Progenitor cell of endocrine pancreas (in vitro differentiated cells): Measurements from ENCODE around the gene SPRY2. TPM values are rescaled to one million over a fixed set of nuclear protein-coding genes. Genes with fewer than 3 reads are reported as not detected.

Source experiments
- DNase-seq: peaks from one replicate; pipeline ENCODE4 v3.0.0; 2021; ENCODE audit warnings: low spot score; ENCODE audit not compliant: unreplicated experiment
- H3K27ac Mint-ChIP-seq: 2 replicates; pipeline ENCODE4 v1.8.0; 2021; ENCODE audit warnings: mild to moderate bottlenecking, moderate library complexity, mixed read lengths
- H3K27me3 Mint-ChIP-seq: 2 replicates; pipeline ENCODE4 v1.8.0; 2021; ENCODE audit warnings: mixed read lengths
- H3K36me3 Mint-ChIP-seq: 2 replicates; pipeline ENCODE4 v1.8.0; 2022; ENCODE audit warnings: mixed read lengths; ENCODE audit not compliant: insufficient read depth
- H3K4me1 Mint-ChIP-seq: 2 replicates; pipeline ENCODE4 v1.8.0; 2021; ENCODE audit warnings: low read depth, mixed read lengths
- H3K4me3 Mint-ChIP-seq: 2 replicates; pipeline ENCODE4 v1.8.0; 2021; ENCODE audit warnings: low read depth, mild to moderate bottlenecking, moderate library complexity, mixed read lengths
- H3K9me3 Mint-ChIP-seq: 2 replicates; pipeline ENCODE4 v1.8.0; 2021; ENCODE audit warnings: low read depth, mixed read lengths
- CTCF ChIP-seq: fragments of 200-600 bp; sonication (generic); IDR thresholded peaks from one replicate; pipeline ENCODE4 v1.5.0; 2021; ENCODE audit warnings: antibody characterized with exemption, mild to moderate bottlenecking; ENCODE audit not compliant: unreplicated experiment
- total RNA-seq: library from RNA; stranded (reverse); gene quantifications from 2 replicates; pipeline ENCODE4 v1.2.1, GENCODE V29; 2021

Gene SPRY2
- total RNA-seq, 1 donor from 2014 or later: 145 TPM

- no peak for TF ChIP-seq CTCF
- H3K4me1 Mint-ChIP-seq: peaks cover 28% of the 10 kb centered on the region
- H3K9me3 Mint-ChIP-seq: no peaks in the 10 kb centered on the region
- no peak overlapping the region for H3K27ac Mint-ChIP-seq
- H3K4me3 Mint-ChIP-seq: no peak overlapping the region
- peaks cover 40% of the 10 kb centered on the region for H3K36me3 Mint-ChIP-seq
- no peak for DNase-seq
- H3K27me3 Mint-ChIP-seq: no peaks in the 10 kb centered on the region
Observed at GRCh38 chr13:80337288-80338081, 3.4 kb downstream of the SPRY2 start.

GRCh38 chr13:80336776-80337287 is 4.1 kb downstream of the SPRY2 start:
- DNase-seq: no peak
- Mint-ChIP-seq H3K27ac (no peak overlapping the region), H3K4me3 (no peak overlapping the region), H3K4me1 (peaks cover 33% of the 10 kb centered on the region), H3K36me3 (peaks cover 47% of the 10 kb centered on the region), H3K27me3 (no peaks in the 10 kb centered on the region), H3K9me3 (no peaks in the 10 kb centered on the region)
- no peak for TF ChIP-seq CTCF

GRCh38 chr13:80336370-80336769 is 4.6 kb downstream of the SPRY2 start:
- no peak for DNase-seq
- no peak for TF ChIP-seq CTCF
- Mint-ChIP-seq H3K27me3 (no peaks in the 10 kb centered on the region), H3K27ac (no peak overlapping the region), H3K4me1 (peaks cover 36% of the 10 kb centered on the region), H3K36me3 (peaks cover 51% of the 10 kb centered on the region), H3K9me3 (no peaks in the 10 kb centered on the region), H3K4me3 (no peak overlapping the region)

- no peak for DNase-seq
- H3K36me3 Mint-ChIP-seq: peaks cover 56% of the 10 kb centered on the region
- H3K4me3 Mint-ChIP-seq: peak overlapping the region; percentile 68
- no peaks in the 10 kb centered on the region for H3K9me3 Mint-ChIP-seq
- H3K27me3 Mint-ChIP-seq: no peaks in the 10 kb centered on the region
- peak overlapping the region; percentile 89 for H3K27ac Mint-ChIP-seq
- H3K4me1 Mint-ChIP-seq: peaks cover 41% of the 10 kb centered on the region
- peak; percentile 24 for TF ChIP-seq CTCF
Observed at GRCh38 chr13:80334597-80335260, 6.2 kb downstream of the SPRY2 start.

GRCh38 chr13:80331984-80332383 is 8.9 kb downstream of the SPRY2 start:
- TF ChIP-seq CTCF: no peak
- no peak overlapping the region for H3K4me3 Mint-ChIP-seq
- peaks cover 45% of the 10 kb centered on the region for H3K4me1 Mint-ChIP-seq
- peak overlapping the region; percentile 82 for H3K27ac Mint-ChIP-seq
- H3K36me3 Mint-ChIP-seq: peaks cover 46% of the 10 kb centered on the region
- no peak for DNase-seq
- no peaks in the 10 kb centered on the region for H3K27me3 Mint-ChIP-seq
- H3K9me3 Mint-ChIP-seq: no peaks in the 10 kb centered on the region
